CD4-positive, alpha-beta memory T cell (primary cell): ENCODE results near the gene SIDT1. TPM values are rescaled to one million over a fixed set of nuclear protein-coding genes. Genes with fewer than 3 reads are reported as not detected.
"Not testable (repeated sequence)": the region's sequence is repeated elsewhere in the genome, so short reads cannot be mapped to it uniquely, and the experiment has no call there.

Source experiments
- CTCF ChIA-PET: fragments of 350-600 bp; sonication (Branson Sonifier 250); formaldehyde crosslinking; loops from one replicate; lab custom pipeline; 2021; ENCODE audit warnings: inconsistent platforms; ENCODE audit not compliant: partially characterized antibody; lab: Charles Lee
- POLR2A ChIA-PET: fragments of 350-600 bp; sonication (Branson Sonifier 250); formaldehyde crosslinking; loops from one replicate; lab custom pipeline; 2021; ENCODE audit not compliant: partially characterized antibody; lab: Charles Lee
- DNase-seq, 5 donors: peaks; one replicate each; pipeline versions ENCODE4 v3.0.0 to v3.0.0-alpha.2; 2020 to 2022; ENCODE audit warnings: mixed read lengths in 1 of 5
- H3K27ac ChIP-seq: one replicate; pipeline ENCODE4 v1.7.0; 2013; ENCODE audit warnings: low read depth, low read length
- H3K27me3 ChIP-seq: 2 replicates; pipeline ENCODE4 v1.7.0; 2013; ENCODE audit warnings: mild to moderate bottlenecking, low read length, moderate library complexity; ENCODE audit not compliant: insufficient read depth
- H3K36me3 ChIP-seq: 2 replicates; pipeline ENCODE4 v1.7.0; 2013; ENCODE audit warnings: mild to moderate bottlenecking, low read length, moderate library complexity; ENCODE audit not compliant: insufficient read depth
- H3K4me1 ChIP-seq: 2 replicates; pipeline ENCODE4 v1.7.0; 2013; ENCODE audit warnings: mild to moderate bottlenecking, low read length, moderate library complexity; ENCODE audit not compliant: insufficient read depth
- H3K4me3 ChIP-seq, 2 donors: one replicate each; pipeline ENCODE4 v1.7.0; 2013; ENCODE audit warnings: low read length in 2 of 2, mild to moderate bottlenecking in 1 of 2
- H3K9me3 ChIP-seq, 2 donors: one replicate each; pipeline ENCODE4 v1.7.0; 2013; ENCODE audit warnings: low read length in 2 of 2, control low read depth in 1 of 2; ENCODE audit not compliant: control insufficient read depth in 1 of 2
- H3K27ac Mint-ChIP-seq, 7 donors: one replicate each; pipeline ENCODE4 v1.8.0; 2020 to 2021; ENCODE audit warnings: mixed read lengths in 7 of 7, mild to moderate bottlenecking in 6 of 7, inconsistent platforms in 3 of 7, moderate library complexity in 3 of 7
- H3K27me3 Mint-ChIP-seq, 2 donors: one replicate each; pipeline ENCODE4 v1.8.0; 2020 to 2021; ENCODE audit warnings: mixed read lengths in 2 of 2
- H3K36me3 Mint-ChIP-seq, 2 donors: one replicate each; pipeline ENCODE4 v1.8.0; 2020 to 2021; ENCODE audit warnings: mixed read lengths in 2 of 2, inconsistent platforms in 1 of 2, mild to moderate bottlenecking in 1 of 2
- H3K4me1 Mint-ChIP-seq, 4 donors: one replicate each; pipeline ENCODE4 v1.8.0; 2020 to 2021; ENCODE audit warnings: mixed read lengths in 4 of 4, mild to moderate bottlenecking in 1 of 4
- H3K4me3 Mint-ChIP-seq, 8 donors: one replicate each; pipeline ENCODE4 v1.8.0; 2020 to 2021; ENCODE audit warnings: mixed read lengths in 8 of 8, mild to moderate bottlenecking in 7 of 8, moderate library complexity in 6 of 8, inconsistent platforms in 3 of 8
- H3K9me3 Mint-ChIP-seq, 8 donors: one replicate each; pipeline ENCODE4 v1.8.0; 2020 to 2021; ENCODE audit warnings: mixed read lengths in 8 of 8, mild to moderate bottlenecking in 5 of 8, inconsistent platforms in 3 of 8, moderate library complexity in 1 of 8
- intact Hi-C: fragments of 100-400 bp; cut with micrococcal nuclease; formaldehyde crosslinking; loops from one replicate; pipeline ENCODE4 v1.15.1; 2023
- polyA plus RNA-seq, 2 donors: library from polyadenylated mRNA; unstranded; fragments of 300-500 nt; fragmentation: Illumina TruSeq; gene quantifications; one replicate each; pipeline ENCODE4 v1.2.3, GENCODE V29; 2021
- total RNA-seq, 2 experiments: library from RNA; stranded (reverse); gene quantifications; one replicate each; pipeline ENCODE4 v1.2.3, GENCODE V29; 2021

Gene SIDT1
- total and polyA plus RNA-seq, 4 experiments from 2014 or later: 12.1 to 56.1 (median 39.2) TPM

DNA sequence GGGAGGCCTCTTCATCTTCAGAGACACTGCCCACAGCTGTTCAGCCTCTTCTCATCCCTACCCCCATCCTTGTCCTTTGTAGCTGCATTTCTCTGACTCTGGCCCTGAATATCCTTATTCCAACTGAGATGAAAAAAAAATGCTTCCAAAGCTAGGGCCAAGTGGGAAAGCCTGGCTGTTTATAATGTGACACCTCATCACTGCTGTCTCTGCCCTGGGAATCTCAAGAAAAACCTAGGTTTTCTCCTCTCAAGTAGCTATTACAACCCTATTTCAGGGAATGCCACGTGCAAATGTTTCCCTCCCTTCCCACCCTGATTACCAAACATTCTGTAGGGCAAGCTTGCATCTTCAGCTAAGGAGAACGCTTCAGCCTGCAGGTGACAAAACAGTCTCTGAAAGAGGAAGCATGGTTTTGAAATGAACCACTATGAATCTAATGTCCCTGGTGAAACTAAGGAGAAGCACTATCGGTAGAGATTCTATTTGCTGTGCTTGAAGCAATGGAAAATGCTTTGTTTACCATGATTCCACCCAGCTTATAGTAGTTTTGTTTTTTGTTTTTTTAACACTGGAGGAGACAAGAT is 98.7 kb downstream of the SIDT1 start:
- Mint-ChIP-seq H3K4me1 (no peaks in the 10 kb centered on the region), H3K36me3 (peaks cover 38 to 44% of the 10 kb centered on the region in 2 donors), H3K27me3 (no peaks in the 10 kb centered on the region), H3K9me3 (no peaks in the 10 kb centered on the region), H3K4me3 (no peak overlapping the region), H3K27ac (no peak overlapping the region)
- Histone ChIP-seq H3K4me1 (no peaks in the 10 kb centered on the region), H3K27me3 (no peaks in the 10 kb centered on the region), H3K4me3 (no peak overlapping the region), H3K27ac (no peak overlapping the region), H3K9me3 (no peaks in the 10 kb centered on the region), H3K36me3 (peaks cover 26% of the 10 kb centered on the region)
- ChIA-PET CTCF (no interaction called here), POLR2A (no interaction called here)
- no peak for DNase-seq
- intact Hi-C loops: no loop called here

DNA sequence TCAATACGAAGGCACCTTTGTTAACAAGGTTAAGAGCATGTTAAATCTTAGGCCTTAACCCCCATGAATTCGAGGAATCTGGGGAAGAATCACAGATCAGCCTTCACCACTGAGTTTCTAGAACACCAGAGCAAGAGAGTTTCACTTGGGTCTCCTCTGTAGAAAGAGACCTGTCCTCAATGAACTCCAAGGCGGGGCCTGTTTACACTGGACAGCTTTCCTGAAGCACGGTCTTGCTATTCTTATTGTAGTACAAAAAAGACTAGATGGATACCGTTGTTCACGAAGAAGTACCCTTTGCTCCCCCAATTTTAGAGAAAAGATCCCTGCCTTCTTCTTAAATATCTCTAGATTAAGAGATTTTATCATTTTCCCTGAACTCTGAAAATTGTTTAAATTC is 99.2 kb downstream of the SIDT1 start:
- Histone ChIP-seq H3K36me3 (peaks cover 22% of the 10 kb centered on the region), H3K27ac (no peak overlapping the region), H3K27me3 (no peaks in the 10 kb centered on the region), H3K9me3 (no peaks in the 10 kb centered on the region), H3K4me3 (no peak overlapping the region), H3K4me1 (no peaks in the 10 kb centered on the region)
- POLR2A ChIA-PET: no interaction called here
- CTCF ChIA-PET: no interaction called here
- no peak for DNase-seq
- Mint-ChIP-seq H3K27ac (no peak overlapping the region), H3K36me3 (peaks cover 33 to 39% of the 10 kb centered on the region in 2 donors), H3K27me3 (no peaks in the 10 kb centered on the region), H3K4me3 (no peak overlapping the region), H3K4me1 (no peaks in the 10 kb centered on the region), H3K9me3 (no peaks in the 10 kb centered on the region)
- intact Hi-C loops: no loop called here

DNA sequence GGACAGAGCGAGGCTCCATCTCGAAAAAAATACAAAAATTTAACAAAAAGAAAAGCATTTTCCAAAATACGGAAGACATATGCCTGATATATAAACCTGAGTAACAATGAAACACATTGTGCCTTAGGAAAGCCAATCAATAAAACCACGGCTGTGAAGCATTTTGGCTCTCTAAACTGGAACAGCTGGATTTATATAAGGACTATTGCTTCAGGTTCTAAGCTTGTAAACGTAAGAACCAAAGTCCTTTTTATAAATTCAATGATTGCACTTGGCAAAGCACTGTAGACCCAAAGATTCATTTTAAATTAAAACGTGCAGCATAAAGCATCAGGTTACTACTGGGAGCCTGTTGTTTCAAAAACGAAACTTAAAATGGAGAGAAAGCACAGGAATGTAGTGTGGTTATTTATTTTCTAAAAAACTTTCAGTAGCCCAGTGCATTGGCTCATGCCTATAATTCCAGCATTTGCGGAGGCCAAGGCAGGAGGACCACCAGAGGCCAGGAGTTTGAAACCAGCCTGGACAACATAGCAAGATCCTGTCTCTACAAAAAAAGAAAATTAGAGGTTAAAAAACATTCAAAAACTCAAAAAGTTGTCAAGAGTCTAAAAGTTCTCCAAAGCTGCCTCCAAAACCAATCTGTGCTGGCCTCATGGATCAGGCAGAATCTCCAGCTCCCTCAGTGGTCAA is 102.6 kb downstream of the SIDT1 start:
- CTCF ChIA-PET: no interaction called here
- H3K4me1 Mint-ChIP-seq: no peaks in the 10 kb centered on the region
- no peak overlapping the region for H3K27ac Mint-ChIP-seq
- Histone ChIP-seq H3K4me3 (no peak overlapping the region), H3K27ac (no peak overlapping the region), H3K9me3 (no peaks in the 10 kb centered on the region), H3K27me3 (no peaks in the 10 kb centered on the region), H3K36me3 (peaks cover 8% of the 10 kb centered on the region), H3K4me1 (no peaks in the 10 kb centered on the region)
- POLR2A ChIA-PET: no interaction called here
- no peak overlapping the region for H3K4me3 Mint-ChIP-seq
- intact Hi-C loops: no loop called here
- H3K36me3 Mint-ChIP-seq: peaks cover 5 to 7% of the 10 kb centered on the region in 2 donors
- H3K9me3 Mint-ChIP-seq: no peaks in the 10 kb centered on the region
- H3K27me3 Mint-ChIP-seq: no peaks in the 10 kb centered on the region
- no peak for DNase-seq

DNA sequence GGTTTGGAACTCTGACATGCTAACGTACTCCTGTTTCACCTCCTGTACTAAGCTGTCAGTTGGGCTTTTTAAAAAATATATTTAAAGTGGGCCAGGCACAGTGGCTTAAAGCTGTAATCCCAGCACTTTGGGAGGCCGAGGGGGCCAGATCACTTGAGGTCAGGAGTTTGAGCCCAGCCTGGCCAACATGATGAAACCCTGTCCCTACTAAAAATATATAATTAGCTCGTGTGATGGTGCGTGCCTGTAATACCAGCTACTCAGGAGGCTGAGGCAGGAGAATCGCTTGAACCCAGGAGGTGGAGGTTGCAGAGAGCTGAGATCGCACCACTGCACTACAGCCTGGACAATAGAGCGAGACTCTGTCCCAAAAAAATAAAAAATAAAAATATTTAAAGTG is 103.7 kb downstream of the SIDT1 start:
- H3K4me1 Mint-ChIP-seq, POLR2A ChIA-PET, H3K36me3 ChIP-seq, CTCF ChIA-PET, H3K27ac ChIP-seq, H3K4me3 ChIP-seq, H3K27ac Mint-ChIP-seq, H3K9me3 Mint-ChIP-seq, DNase-seq, H3K4me1 ChIP-seq, H3K27me3 ChIP-seq, intact Hi-C loops, H3K4me3 Mint-ChIP-seq, H3K9me3 ChIP-seq, H3K36me3 Mint-ChIP-seq, H3K27me3 Mint-ChIP-seq: not testable (repeated sequence)

DNA sequence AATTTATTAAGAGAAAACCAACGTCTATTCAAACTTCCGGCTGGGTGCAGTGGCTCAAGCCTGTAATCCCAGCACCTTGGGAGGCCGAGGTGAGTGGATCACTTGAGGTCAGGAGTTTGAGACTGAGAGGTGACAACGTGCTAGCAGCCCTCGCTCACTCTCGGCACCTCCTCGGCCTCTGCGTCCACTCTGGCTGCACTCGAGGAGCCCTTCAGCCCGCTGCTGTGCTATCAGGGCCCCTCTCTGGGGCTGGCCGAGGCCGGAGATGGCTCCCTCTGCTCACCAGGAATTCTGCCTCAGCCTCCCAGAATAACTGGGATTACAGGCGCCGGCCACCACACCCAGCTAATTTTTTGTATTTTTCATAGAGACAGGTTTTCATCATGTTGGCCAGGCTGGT is 105.4 kb downstream of the SIDT1 start:
- intact Hi-C loops: no loop called here
- H3K4me1 Mint-ChIP-seq: no peaks in the 10 kb centered on the region
- Histone ChIP-seq H3K36me3 (no peaks in the 10 kb centered on the region), H3K9me3 (no peaks in the 10 kb centered on the region), H3K27me3 (no peaks in the 10 kb centered on the region), H3K4me1 (no peaks in the 10 kb centered on the region), H3K27ac (no peak overlapping the region), H3K4me3 (no peak overlapping the region)
- no peaks in the 10 kb centered on the region for H3K27me3 Mint-ChIP-seq
- ChIA-PET POLR2A (no interaction called here), CTCF (no interaction called here)
- no peak overlapping the region for H3K4me3 Mint-ChIP-seq
- H3K27ac Mint-ChIP-seq: no peak overlapping the region
- no peak for DNase-seq
- peaks cover 0 to 3% (median 0%) of the 10 kb centered on the region in 8 donors for H3K9me3 Mint-ChIP-seq
- H3K36me3 Mint-ChIP-seq: no peaks in the 10 kb centered on the region

DNA sequence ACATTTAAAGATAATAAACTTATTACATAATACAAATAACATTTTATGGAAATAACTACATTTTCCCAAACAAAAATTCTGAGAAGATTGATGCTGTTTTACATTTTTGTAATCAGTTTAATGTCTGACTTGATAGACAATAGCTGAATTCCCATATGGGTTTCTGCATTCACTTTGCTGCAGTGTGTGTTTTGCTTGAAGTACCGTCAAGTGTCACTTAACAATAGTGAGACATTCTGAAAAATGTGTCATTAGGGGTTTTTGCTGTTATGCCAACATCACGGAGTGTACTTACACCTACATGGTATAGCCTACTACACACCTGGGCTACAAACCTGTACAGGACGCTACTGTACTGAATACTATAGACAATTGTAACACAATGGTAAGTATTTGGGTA is 106.6 kb downstream of the SIDT1 start:
- no peaks in the 10 kb centered on the region for H3K9me3 ChIP-seq
- H3K27me3 Mint-ChIP-seq: no peaks in the 10 kb centered on the region
- H3K27me3 ChIP-seq: no peaks in the 10 kb centered on the region
- CTCF ChIA-PET: no interaction called here
- no peaks in the 10 kb centered on the region for H3K4me1 ChIP-seq
- no peak for DNase-seq
- H3K27ac Mint-ChIP-seq: no peak overlapping the region
- H3K4me3 Mint-ChIP-seq: no peak overlapping the region
- no peak overlapping the region for H3K27ac ChIP-seq
- H3K4me1 Mint-ChIP-seq: no peaks in the 10 kb centered on the region
- no peaks in the 10 kb centered on the region for H3K36me3 ChIP-seq
- H3K9me3 Mint-ChIP-seq: peaks cover 0 to 6% (median 3%) of the 10 kb centered on the region in 8 donors
- H3K4me3 ChIP-seq: no peak overlapping the region
- peaks cover 0 to 3% of the 10 kb centered on the region in 2 donors for H3K36me3 Mint-ChIP-seq
- intact Hi-C loops: no loop called here
- POLR2A ChIA-PET: no interaction called here

DNA sequence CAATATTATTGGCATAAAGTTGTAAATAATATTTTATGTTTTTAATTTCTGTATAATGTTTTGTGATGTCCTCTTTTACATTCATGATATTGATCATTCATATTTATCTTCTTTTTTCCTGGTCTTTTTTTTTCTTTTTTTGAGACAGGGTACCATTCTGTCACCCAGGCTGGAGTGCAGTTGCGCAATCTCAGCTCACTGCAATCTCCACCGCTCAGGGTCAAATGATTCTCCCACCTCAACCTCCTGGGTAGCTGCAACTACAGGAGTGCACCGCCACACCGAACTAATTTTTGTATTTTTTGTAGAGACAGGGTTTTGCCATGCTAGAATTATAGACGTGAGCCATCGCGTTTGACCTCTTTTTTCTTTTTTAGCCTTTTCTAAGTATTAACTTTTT is 111.2 kb downstream of the SIDT1 start:
- no peak for DNase-seq
- no peaks in the 10 kb centered on the region for H3K27me3 Mint-ChIP-seq
- H3K27ac ChIP-seq: no peak overlapping the region
- H3K27me3 ChIP-seq: no peaks in the 10 kb centered on the region
- H3K36me3 ChIP-seq: no peaks in the 10 kb centered on the region
- CTCF ChIA-PET: no interaction called here
- peaks cover 4 to 39% (median 31%) of the 10 kb centered on the region in 8 donors for H3K9me3 Mint-ChIP-seq
- H3K9me3 ChIP-seq: no peaks in the 10 kb centered on the region
- intact Hi-C loops: no loop called here
- H3K27ac Mint-ChIP-seq: no peak overlapping the region
- peaks cover 8 to 20% of the 10 kb centered on the region in 2 donors for H3K36me3 Mint-ChIP-seq
- no peak overlapping the region for H3K4me3 ChIP-seq
- no peaks in the 10 kb centered on the region for H3K4me1 Mint-ChIP-seq
- H3K4me3 Mint-ChIP-seq: no peak overlapping the region
- no peaks in the 10 kb centered on the region for H3K4me1 ChIP-seq
- POLR2A ChIA-PET: no interaction called here
